A673 (cell line): ENCODE results near the gene MAN1A2.

ENCODE experiments used
- EZH2 ChIP-seq: fragments of 200-600 bp; sonication (generic); IDR thresholded peaks from 2 replicates; pipeline ENCODE4 v1.6.1; 2017; ENCODE audit warnings: borderline replicate concordance, low read depth, mild to moderate bottlenecking, mixed read lengths, antibody characterized with exemption, low read length; ENCODE audit not compliant: poor library complexity, severe bottlenecking
- TF ChIP-seq, protein P1 (sequence below): fragments of 300-800, 200-600 bp; sonication (generic); conservative IDR thresholded peaks from 2 replicates; pipeline ENCODE4 v1.5.1; 2017; ENCODE audit warnings: low read depth, mild to moderate bottlenecking, antibody characterized with exemption, low read length, moderate library complexity, mixed read lengths

DNA sequence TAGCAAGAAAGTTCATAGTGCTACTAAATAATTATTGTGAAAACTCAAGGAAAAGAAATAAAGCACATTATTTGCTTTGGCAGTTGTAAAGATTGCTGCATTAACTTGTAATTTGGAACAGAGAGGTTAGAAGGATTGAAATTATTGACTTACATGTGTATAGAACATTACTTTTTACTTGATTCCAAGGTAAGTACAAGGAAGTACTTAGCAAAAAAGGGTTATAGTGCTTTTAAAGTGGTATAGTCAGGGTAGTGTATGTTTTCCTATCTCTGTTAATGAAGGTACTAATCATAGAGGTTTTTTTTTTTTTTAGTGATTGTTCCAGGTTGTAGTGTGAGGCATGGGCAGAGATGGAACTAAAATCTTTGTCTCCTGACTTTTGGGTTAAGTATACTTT, 29.4 kb downstream of the MAN1A2 start:
- TF ChIP-seq, protein P1, sequence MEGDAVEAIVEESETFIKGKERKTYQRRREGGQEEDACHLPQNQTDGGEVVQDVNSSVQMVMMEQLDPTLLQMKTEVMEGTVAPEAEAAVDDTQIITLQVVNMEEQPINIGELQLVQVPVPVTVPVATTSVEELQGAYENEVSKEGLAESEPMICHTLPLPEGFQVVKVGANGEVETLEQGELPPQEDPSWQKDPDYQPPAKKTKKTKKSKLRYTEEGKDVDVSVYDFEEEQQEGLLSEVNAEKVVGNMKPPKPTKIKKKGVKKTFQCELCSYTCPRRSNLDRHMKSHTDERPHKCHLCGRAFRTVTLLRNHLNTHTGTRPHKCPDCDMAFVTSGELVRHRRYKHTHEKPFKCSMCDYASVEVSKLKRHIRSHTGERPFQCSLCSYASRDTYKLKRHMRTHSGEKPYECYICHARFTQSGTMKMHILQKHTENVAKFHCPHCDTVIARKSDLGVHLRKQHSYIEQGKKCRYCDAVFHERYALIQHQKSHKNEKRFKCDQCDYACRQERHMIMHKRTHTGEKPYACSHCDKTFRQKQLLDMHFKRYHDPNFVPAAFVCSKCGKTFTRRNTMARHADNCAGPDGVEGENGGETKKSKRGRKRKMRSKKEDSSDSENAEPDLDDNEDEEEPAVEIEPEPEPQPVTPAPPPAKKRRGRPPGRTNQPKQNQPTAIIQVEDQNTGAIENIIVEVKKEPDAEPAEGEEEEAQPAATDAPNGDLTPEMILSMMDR: no peak
- TF ChIP-seq EZH2: no peak
